ENCODE measurements around the gene NOLC1. TPM values are rescaled to one million over a fixed set of nuclear protein-coding genes. Genes with fewer than 3 reads are reported as not detected.

NOLC1 gene
- polyA plus RNA-seq, 12 donors = 63.0 to 104 (median 71.7) TPM; not detected in 1

- DNase-seq = no peak
Measured at GRCh38 chr10:102200751-102201640, 48.8 kb downstream of the NOLC1 start.

- no peak for DNase-seq
Measured at GRCh38 chr10:102202386-102202785, 50.2 kb downstream of the NOLC1 start.

- no peak for DNase-seq
Measured at GRCh38 chr10:102208311-102209035, 56.3 kb downstream of the NOLC1 start.

- no peak for DNase-seq
Measured at GRCh38 chr10:102211615-102212299, 59.6 kb downstream of the NOLC1 start.

Other genes starting within 250 kb of the NOLC1 start
- gene ARMH3, start 96.2 kb upstream of the NOLC1 start, polyA plus RNA-seq (ENCODE audit: insufficient read length in 12 of 12) = 10 to 100 TPM in 10 of 12 donors, 1 to 10 TPM in 1, not detected in 1; 8.9 to 17.3 (median 14.3) TPM
- gene HPS6, start 87.0 kb upstream of the NOLC1 start, polyA plus RNA-seq (ENCODE audit: insufficient read length in 12 of 12) = 10 to 100 TPM in 2 of 12 donors, 1 to 10 TPM in 9, not detected in 1; 5.8 to 14.5 (median 7.9) TPM
- 100 to 1,000 TPM in 1 of 12 donors, 10 to 100 TPM in 10, not detected in 1; 60.2 to 147 (median 78.2) TPM for gene LDB1, start 32.0 kb upstream of the NOLC1 start, polyA plus RNA-seq (ENCODE audit: insufficient read length in 12 of 12)
- gene PPRC1, start 19.3 kb upstream of the NOLC1 start, polyA plus RNA-seq (ENCODE audit: insufficient read length in 12 of 12) = 10 to 100 TPM in 11 of 12 donors, not detected in 1; 18.3 to 37.3 (median 29.7) TPM
- 1 to 10 TPM in 1 of 12 donors, under 1 TPM in 9, not detected in 2; 0.39 to 1.3 (median 0.58) TPM for gene ELOVL3, start 73.9 kb downstream of the NOLC1 start, polyA plus RNA-seq (ENCODE audit: insufficient read length in 12 of 12)
- 10 to 100 TPM in 8 of 12 donors, 1 to 10 TPM in 3, not detected in 1; 7.0 to 26.2 (median 12.8) TPM for gene PITX3, start 89.1 kb downstream of the NOLC1 start, polyA plus RNA-seq (ENCODE audit: insufficient read length in 12 of 12)
- 10 to 100 TPM in 11 of 12 donors, not detected in 1; 29.2 to 56.2 (median 50.1) TPM for gene GBF1, start 93.1 kb downstream of the NOLC1 start, polyA plus RNA-seq (ENCODE audit: insufficient read length in 12 of 12)
- 10 to 100 TPM in 11 of 12 donors, not detected in 1; 11.2 to 29.2 (median 14.8) TPM for gene NFKB2, start 243.3 kb downstream of the NOLC1 start, polyA plus RNA-seq (ENCODE audit: insufficient read length in 12 of 12)